HG02852 (cell line): ENCODE data around the gene FOXF1.

Experiments used
- ATAC-seq: cut with Tn5 transposase; IDR thresholded peaks from one replicate; pipeline ENCODE4 v1.9.1; 2021; ENCODE audit warnings: mild to moderate bottlenecking, moderate library complexity; ENCODE audit not compliant: unreplicated experiment

FOXF1 gene

DNA sequence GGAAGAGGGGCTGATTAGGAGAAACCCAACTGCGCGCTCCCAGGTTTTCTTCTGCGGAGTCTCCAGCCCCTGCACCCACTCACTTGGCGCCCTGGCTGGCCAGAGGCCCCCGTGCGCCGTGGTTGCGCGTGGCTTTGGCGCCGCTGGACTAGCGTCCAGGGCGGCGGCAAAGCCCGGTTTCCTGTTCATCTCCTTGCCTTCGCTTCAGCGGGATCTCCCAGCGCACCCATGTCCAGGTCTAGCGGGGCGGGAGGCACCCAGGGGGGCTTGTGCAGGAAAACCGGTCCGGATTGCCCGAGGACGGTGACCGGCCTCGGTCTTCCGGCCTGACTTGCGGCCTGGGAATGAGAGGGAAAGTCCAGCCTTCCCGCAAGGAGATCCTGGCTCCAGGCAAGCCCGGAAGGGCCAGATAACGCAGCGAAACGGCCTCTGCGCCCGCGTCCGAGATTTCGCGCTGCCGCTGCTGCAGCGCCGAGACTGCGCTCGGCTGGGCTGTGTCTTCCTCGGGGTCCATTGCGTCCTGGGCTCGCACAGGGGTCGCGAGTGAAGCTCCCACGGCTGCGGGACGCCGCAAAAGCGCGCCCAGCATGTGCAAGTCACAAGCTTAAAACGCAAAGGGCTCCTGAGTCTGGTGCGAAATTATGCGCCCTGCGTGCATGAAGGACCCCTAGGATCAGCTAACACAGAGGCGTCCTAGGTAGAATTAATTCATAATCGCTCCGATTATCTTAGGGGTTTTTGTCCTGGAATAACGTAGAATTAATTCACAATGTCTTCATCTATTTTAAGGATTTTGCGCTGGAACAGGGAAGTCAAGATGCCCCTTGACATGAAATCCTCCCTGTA is 5.7 kb downstream of the FOXF1 start:
- no peak for ATAC-seq

DNA sequence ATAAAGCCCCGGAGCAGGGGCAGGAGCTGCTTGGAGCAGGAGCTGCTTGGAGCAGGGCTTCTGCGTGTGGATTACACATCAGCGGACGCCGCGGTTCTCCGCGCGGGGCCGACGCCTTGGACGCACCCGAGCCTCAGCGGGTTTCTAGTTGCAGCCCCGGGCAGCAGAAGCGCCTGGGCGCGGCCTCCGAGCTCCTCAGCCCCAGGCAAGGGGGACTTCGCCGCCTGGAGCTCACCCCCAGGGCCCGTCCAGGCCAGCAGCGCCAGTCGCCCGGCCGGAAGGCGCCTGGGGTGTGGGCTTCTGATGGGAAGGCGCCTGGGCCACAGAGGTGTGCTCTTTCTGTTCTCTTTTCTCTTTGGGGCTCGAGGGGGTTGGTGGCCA is 6.3 kb downstream of the FOXF1 start:
- ATAC-seq, result no peak

DNA sequence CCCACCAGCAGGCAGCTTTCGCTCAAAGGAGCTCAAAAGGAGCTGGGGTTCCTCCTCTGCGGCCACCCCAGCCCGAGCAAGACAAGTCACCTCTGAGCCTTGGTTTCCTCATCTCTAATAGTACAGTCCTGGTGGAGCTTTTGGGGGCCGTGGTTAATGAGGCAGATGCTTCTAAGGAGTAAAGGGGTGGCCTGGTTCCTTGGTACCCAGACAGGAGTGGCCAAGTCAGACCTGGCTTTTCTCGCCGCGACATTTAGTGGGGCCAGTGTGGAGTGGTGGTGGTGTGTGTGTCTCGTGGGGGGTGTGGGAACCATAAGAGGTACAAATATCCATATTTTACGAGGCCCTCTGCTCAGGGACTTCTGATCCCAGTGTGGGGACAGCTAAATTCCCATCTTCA is 6.7 kb downstream of the FOXF1 start:
- no peak for ATAC-seq

DNA sequence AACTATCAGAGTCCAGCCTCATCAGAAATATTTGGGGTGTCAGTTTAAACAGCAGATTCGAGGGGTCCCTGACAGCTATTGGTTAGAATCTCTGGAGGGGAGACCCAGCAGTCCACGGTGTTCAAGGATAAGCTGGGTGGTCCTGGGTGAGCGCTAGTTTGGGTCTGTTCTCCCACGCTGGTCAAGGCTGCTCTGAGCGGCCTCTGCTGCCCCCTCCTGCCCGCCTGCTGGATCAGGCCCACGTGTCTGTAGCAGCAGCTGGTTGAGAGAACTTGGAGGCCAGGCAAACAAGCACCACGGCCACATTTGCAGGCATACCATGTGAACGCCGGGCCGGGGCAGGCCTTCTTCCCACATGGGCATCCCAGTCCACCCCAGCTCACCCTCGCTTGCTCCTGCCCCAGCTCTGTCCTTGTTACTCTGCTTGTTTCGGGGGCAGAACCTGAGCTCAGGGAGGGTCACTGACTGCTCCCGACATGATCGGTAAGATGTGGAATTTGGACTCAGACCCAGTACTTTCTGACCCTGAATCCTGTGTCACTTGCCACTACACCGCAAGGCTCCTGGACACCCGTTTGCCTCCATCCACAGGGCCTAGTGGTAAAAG is 7.4 kb downstream of the FOXF1 start:
- ATAC-seq, result no peak

DNA sequence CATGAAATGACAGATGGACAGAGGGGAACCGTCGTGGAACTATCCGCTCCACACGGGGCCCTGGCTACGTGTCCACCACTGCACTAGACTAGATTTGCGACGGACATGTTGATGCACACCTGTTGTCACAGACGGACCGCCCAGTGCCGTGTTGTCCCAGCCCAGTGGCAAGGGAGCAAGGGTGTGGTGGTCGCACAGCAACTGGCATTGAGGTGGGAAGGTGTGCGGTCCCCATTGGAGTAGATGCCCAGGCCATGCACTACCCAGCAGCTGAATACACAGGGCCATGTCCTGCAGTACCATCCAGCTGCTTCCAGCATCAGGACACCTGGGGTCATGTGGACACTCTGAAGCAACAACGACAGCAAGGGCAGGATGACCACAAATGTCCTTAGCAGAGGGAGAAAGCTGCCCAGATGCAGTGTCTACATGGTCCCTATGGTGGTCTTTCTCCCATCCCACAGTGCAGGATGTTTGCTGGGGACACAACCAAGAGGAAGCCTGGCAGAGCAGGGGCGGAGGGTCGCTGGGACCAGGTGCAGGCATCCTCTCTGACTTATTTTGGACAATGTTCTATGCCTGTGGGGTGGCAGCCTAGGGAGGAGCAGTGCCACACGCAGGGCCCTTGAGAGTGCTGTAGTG is 8.8 kb downstream of the FOXF1 start:
- no peak for ATAC-seq

DNA sequence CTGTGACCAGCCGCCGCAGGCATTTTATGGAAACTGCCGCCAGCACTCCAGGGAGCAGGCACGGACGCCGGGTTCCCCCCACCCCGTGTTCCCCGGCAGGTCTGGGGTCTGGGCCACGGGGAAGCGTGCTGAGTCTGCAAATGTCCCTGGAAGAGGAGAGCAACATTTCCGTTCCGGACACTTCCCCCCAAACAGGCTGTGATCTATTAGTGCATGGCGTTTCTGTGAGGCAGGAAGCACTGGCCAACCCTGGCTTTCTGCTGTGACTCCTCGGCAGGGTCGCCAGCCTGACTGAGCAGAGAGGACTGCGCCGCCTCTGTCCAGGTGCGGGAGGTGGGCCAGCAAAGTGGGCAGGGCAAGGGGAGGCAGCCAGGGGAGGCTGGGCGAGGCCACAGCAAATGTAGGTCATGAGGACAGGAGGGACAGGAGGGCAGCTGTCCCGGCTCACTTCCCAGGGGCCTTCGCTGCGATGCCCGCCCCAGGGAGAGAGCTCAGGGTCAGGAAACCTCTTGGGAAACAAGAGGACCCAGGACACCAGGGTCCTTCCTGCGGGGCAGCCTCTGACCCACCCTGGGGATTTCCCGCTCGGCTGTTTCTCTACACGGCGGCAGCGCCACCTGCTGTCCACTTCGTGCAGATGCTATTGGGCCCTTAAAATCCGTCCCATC is 9.5 kb downstream of the FOXF1 start:
- ATAC-seq, result no peak

DNA sequence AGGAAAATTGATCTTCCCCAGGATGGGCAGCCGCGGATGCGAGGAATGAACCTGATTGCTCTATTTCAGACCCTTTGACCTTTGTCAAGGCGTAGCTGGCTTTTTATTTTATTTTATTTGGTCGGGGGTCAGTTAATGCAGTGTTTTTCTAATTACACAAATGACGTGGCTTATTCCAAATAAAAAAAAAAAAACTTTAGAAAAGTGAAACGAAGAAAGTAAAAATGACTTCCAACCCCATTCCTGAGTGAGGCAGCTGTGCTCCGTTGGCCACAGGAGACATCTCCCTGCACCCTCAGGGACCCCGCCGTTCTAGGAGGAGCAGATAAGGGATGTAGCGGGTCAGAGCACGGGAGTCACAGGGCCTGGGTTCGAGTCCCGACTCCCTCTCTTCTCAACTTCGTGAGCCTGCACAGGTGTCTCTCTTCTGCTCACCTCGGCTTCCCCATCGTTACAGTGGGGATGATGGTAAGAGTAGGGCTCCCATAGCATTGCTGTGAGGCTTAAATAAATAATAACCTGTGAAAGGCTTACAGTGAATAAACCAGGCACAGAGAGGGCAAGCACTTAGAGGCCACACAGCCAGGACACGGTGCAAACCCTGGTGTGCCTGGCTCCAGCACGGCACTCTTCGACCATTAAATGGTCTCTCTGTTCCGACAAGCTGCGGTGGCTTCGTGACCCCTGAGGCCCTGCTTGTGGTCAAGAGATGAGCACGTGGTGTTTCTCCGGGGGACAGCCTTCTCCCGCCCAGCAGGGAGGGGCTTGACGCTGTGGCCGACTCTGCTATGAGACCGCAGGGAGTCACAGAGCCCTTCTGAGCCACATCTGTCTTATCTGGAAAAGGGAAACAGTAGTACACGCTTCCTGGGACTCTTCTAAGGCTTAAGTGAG is 10.2 kb downstream of the FOXF1 start:
- no peak for ATAC-seq

DNA sequence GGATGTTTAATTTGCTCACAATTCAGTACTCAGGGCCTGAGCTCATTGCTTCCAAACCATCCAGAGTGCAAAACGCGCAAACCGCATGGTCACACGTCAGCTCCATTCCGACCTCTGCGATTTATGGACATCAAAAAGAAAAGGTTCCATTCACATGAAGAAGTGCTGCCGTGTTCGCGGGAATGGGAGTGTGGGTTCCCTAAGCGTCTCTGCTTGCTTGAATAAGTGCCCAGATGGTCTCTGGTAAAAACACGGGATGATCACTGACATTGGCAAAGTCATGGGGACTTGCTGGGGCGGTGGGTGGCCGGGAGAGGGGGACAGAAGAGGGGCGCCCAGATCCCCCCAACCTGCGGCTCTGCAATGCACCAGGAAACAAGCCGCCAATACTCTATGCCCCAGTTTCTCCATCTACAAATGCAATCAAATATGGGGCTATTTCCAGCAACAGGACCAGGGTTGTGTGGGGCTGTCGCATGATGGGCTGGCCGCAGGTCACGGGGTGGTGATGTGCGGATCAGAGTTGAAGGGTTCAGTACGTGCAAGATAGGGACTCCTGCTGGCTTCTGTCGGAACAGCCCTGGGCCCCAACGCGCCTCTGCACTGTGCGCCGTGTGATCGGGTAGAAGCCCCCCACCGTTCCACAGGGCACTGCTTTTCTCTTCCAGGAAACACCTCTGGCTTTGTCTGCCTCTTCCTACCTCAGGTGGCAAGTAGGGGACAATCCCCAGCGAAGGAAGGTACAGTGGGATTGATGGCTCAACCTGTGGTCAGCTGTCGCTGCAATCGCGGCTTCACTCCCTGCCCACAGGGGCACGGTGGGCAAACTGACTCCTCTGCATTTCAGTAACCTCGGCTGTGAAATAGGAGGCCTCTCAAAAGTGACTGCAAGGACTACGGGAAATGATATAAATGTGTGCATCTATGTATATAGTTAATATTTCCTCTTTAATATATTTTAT is 11.2 kb downstream of the FOXF1 start:
- ATAC-seq, result no peak

DNA sequence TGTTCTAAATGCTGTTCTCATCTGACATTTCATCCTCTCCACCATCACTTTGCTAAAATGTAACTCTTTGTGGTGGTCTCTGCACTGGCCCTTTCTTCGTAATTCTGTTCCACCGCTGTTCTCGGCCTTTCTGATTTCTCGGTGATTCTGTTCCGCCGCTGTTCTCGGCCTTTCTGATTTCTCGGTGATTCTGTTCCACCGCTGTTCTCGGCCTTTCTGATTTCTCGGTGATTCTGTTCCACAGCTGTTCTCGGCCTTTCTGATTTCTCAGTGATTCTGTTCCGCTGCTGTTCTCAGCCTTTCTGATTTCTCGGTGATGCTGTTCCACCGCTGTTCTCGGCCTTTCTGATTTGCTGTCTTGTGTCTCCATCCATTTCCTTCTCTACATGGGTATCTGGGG is 12.3 kb downstream of the FOXF1 start:
- no peak for ATAC-seq

DNA sequence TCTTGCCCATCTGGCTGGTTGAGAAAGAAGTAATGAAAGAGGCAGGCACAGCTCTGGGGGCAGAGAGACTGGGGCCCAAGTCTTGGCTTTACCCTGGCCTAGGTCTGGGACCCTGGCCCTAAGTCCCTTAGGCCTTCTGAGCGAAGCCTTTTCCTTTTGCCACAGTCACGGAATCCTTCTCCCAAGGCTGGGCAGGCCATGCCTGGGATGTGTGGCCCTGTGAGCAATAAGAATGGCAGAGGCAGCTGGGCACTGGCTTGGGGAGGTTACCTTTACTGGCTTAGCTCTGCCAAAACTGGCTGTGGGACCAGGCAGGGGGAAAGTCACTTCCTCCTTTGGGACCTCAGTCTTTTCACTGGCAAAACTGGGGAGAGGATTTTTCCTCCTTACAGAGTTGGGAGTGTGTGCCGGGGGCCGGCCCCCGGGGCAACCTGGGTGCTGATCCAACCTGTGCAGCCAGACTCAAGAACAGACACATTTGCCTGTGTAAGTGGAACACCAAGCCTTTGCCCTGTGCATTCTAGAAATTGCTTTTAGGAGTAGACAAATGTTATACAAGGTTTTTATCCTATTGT is 12.9 kb downstream of the FOXF1 start:
- no peak for ATAC-seq

DNA sequence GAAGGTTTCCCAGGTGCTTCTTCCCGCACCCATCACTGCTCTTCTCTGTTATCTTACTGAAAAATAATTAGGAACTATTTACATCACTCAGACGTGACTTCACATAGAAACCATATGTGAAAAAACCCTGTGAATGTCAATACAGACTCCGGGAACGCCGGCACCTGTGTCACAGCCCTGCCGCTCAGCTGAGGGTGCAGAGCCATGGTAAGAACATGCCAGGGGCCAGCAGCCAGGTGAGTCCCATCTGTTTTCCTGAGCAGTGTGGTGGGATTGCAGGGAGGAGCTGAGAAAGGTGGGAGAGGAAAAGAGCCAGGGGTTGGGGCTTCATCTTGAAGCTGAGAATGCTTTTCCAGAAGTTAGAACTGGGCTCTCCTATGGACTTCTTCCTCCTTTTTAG is 13.7 kb downstream of the FOXF1 start:
- no peak for ATAC-seq

DNA sequence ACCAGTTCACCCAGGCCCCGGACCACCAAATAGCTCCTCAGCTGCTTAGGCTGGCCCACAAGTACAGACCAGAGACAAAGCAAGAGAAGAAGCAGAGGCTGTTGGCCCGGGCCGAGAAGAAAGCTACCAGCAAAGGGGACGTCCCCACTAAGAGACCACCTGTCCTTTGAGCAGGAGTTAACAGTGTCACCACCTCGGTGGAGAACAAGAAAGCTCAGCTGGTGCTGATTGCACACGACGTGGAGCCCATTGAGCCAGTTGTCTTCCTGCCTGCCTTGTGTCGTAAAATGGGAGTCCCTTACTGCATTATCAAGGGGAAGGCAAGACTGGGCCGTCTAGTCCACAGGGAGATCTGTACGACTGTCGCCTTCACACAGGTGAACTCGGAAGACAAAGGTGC is 15.4 kb downstream of the FOXF1 start:
- ATAC-seq, result no peak

DNA sequence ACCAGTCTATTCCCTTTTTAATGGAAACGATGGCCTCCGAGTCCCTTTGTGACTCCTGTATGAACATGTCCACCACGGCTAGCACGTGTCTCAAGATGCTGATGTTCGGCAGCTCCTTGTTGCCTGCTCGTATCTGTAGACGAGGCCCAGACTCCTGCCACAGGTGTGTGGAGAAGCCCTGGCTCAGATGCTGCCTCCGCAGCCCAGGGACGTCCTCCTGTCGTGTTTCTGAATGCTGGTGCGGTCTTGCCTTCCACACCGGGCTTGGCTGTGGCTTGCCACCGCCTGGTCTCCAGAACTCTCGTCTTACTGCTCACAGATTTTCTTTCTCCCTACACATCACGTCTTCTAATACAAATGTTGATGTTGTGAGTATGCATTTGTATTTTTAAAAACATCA is 17.0 kb downstream of the FOXF1 start:
- ATAC-seq, result no peak

DNA sequence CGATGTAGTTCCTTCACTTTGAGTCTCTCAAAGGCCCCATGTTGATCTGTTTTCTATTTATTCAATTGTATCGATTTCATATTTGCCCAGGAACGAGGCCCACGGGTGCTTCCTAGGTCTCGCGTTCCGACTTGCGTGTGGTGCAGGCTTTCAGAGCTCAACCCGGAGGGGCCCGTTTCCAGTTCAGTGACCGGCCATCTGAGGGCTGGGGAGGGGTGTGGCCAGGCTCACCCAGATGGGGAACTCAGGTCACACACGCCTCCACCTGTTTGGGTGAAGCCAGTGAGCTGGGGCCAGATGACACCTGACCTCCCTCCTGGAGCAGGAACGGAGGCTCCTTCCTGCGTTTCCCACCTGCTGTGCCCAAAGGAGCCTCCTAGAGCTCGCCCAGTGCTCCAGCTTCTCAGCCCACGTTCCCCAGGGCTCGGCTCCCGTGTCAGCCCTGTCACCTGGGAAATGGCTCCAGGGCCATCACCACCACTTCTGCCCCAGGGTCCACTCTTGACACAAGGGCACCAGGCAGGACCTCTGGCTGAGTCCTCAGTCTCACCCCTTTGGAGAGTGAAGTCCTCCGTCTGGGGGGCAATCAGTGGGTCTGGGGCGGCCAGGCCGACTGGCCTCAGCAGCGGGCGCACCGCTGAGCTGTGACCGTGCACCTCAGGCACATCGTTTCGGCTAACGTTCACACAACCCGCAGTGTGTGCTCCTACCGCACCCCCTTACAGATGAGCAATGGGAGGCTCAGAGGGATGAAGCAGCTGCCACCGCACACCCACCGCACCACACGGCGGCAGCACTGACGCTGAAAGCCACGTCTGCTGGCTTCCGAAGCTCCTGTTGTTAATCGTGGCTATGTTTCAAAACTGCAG is 18.0 kb downstream of the FOXF1 start:
- ATAC-seq, result no peak

DNA sequence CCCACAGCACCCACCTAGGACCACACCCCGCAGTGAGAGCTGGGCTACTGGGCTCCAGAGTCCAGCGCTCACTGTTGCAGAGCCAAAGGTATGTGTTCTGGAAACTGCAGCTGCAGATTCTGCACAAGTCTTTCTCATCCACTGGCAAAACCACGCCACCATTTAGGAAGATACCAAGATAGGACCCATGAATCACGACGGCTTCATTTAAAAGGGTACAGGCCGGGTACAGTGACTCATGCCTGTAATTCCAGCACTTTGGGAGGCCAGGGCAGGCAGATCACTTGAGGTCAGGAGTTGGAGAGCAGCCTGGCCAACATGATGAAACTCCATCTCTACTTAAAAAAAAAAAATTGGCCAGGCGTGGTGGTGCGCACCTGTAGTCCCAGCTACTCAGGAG is 18.8 kb downstream of the FOXF1 start:
- ATAC-seq, result no peak

DNA sequence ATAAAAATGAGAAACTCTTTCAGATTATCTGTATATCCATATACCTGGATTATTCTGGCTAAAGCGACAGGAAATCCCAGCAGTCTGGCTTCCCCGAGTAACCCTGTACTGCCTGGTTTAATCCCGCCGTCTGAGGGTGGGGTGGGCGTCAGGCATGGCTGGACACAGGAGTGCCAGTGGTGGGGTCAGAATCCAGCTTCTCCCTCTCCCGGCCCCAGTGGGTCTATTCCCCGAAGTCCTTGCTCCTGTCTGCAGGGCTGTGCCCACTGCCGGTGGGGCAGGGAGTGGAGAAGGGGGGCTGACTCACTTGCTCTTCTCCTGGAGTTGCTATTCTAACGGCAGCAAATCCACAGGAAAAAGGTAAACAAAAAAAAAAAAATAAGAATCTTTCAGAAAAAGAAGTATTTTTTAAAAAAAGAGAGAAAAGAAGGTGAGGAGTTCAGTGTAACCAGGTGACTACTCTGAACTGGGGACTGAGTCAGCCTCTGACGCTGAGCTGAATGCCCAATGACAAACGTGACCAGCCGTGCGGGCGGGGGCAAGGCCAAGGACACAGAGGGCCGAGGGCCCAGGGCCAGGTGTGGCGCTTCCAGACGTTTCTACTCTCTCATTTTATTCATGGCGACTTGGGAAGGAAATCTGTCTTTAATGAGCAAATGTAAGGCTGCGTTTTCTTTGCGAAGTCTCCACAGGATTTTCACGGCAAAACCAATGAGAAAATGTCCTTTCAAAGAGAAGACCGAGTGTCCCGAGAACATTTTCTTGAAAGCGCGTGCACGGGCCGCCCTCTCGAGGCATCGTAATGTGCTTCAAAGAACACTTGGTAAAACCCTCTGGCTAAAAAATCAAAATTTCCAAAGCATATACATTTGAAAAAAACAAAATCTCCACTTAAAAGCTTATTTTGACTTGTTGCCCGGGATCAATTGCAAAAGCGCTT is 20.2 kb downstream of the FOXF1 start:
- no peak for ATAC-seq

DNA sequence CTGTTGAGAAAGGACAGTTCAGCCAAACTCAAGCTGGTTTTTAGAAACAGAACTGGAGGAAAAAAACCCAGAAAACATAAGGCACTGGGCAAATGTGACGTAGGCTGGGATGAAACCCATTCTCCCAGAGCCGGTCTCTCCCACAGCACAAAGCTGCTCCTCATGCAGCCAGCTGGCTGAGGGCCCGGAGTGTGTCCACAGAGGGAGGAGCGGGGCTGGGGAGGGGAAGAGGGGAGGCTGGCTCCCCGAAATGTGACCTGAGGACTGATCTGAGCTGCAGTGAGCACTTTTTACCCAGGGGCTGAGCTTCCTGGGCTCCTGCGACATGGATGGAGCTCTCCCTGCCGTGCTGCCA is 20.8 kb downstream of the FOXF1 start:
- no peak for ATAC-seq
